ENCODE measurements around the gene RARB.

- TF ChIP-seq CTCF (IDR thresholded peaks at IDR 0.05) (no peak), POLR2A (IDR thresholded peaks at IDR 0.05) (no peak)
Measured at GRCh38 chr3:25421747-25422146, 6.3 kb upstream of the RARB start.
